DMS53 treated with DMSO at 0.1 percent for 48 hours (cell line): Measurements from ENCODE around the gene GPR42.
A peak's percentile ranks its signal among the peaks of the same experiment; 100 is the strongest.
"Not testable (repeated sequence)": the region's sequence is repeated elsewhere in the genome, so short reads cannot be mapped to it uniquely, and the experiment has no call there.

ENCODE experiments used
- DNase-seq: peaks from one replicate; lab custom pipeline; 2025; ENCODE audit not compliant: unreplicated experiment; lab: John Stamatoyannopoulos, UW

Gene GPR42

GRCh38 chr19:35346193-35347052 is 24.4 kb upstream of the GPR42 start:
- no peak for DNase-seq

- no peak for DNase-seq
Observed at GRCh38 chr19:35347171-35347929, 23.5 kb upstream of the GPR42 start, which contains the start of gene FFAR1. Gene FFAR1 (plus strand): TSS chr19:35347902. CDS start chr19:35351552, 3,650 bp downstream.

GRCh38 chr19:35347930-35348298 is 23.0 kb upstream of the GPR42 start:
- DNase-seq, result no peak

- DNase-seq, result peak; percentile 73
Observed at GRCh38 chr19:35348911-35349611, 21.8 kb upstream of the GPR42 start.

- no peak for DNase-seq
Observed at GRCh38 chr19:35349614-35350521, 21.0 kb upstream of the GPR42 start.

GRCh38 chr19:35350591-35350990 is 20.3 kb upstream of the GPR42 start:
- no peak for DNase-seq

- DNase-seq, result no peak
Observed at GRCh38 chr19:35351411-35352176, 19.3 kb upstream of the GPR42 start.

GRCh38 chr19:35352177-35352447 is 18.8 kb upstream of the GPR42 start:
- DNase-seq, result no peak

- peak; percentile 83 for DNase-seq
Observed at GRCh38 chr19:35352448-35353304, 18.2 kb upstream of the GPR42 start.

GRCh38 chr19:35353635-35354034 is 17.2 kb upstream of the GPR42 start:
- no peak for DNase-seq

- DNase-seq, result no peak
Observed at GRCh38 chr19:35354898-35355297, 16.0 kb upstream of the GPR42 start.

GRCh38 chr19:35355791-35356460 is 14.9 kb upstream of the GPR42 start:
- no peak for DNase-seq

- DNase-seq, result no peak
Observed at GRCh38 chr19:35357867-35358573, 12.8 kb upstream of the GPR42 start, which contains the start of gene FFAR3. Gene FFAR3 (plus strand): TSS chr19:35358460. CDS start chr19:35358891, 431 bp downstream.

GRCh38 chr19:35358834-35359233 is 12.0 kb upstream of the GPR42 start:
- not testable (repeated sequence) for DNase-seq

- not testable (repeated sequence) for DNase-seq
Observed at GRCh38 chr19:35359395-35359794, 11.5 kb upstream of the GPR42 start.

GRCh38 chr19:35360081-35360480 is 10.8 kb upstream of the GPR42 start:
- not testable (repeated sequence) for DNase-seq

GRCh38 chr19:35360880-35361420 is 9.9 kb upstream of the GPR42 start:
- no peak for DNase-seq
